ENCODE measurements around the gene KCNJ16. TPM values are rescaled to one million over a fixed set of nuclear protein-coding genes. Genes with fewer than 3 reads are reported as not detected.

Gene KCNJ16
- total and polyA plus RNA-seq, 9 of the 15 experiments (the other 6 are each of a cell fraction or from before 2014, with no cell fraction given) = 0.01 to 0.75 (median 0.07) TPM; not detected in 4

DNA sequence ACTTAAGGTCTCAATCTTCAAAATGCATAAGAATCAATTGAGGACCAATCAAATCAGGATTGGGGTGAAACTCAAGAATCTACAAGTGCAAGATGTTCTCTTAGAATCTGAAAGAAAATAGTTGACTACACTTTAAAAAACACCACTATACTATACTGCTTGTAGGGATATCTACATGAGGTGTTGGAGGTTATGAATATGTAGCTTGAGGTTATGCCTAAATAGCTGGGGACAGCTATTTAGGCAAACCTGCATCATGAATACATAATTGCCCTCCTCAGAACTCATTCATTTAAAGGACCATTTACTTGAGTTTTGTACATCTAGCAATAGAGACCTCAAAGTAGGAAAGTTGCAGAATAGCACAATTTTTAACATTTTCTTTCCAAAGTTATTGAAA lies 40.1 kb downstream of the KCNJ16 start:
- in situ Hi-C loops (cut with MboI) (no loop called here), intact Hi-C loops (cut with micrococcal nuclease) (no loop called here)
- H2AFZ ChIP-seq (ENCODE audit: low read depth, low read length) = no peak overlapping the region
- H3K4me2 ChIP-seq (ENCODE audit: insufficient read depth, low read length) = no peak overlapping the region
- POLR2A ChIA-PET = interaction anchor here (1.6 to 3.1 kb wide), 2 partner anchors 12 to 17 kb away, joined by 4 to 11 read pairs; no protein-coding TSS in a partner anchor
- peaks cover 40% of the 10 kb centered on the region for H3K36me3 ChIP-seq (ENCODE audit: control insufficient read depth, insufficient read depth, low read length)
- H3K27me3 ChIP-seq (ENCODE audit: control insufficient read depth in 2 of 2, insufficient read depth in 2 of 2, low read length in 2 of 2) = no peaks in the 10 kb centered on the region
- no peak overlapping the region for H3K9ac ChIP-seq (ENCODE audit: insufficient read depth in 1 of 2, low read depth in 2 of 2, low read length in 2 of 2)
- no peak overlapping the region for H3K4me3 ChIP-seq
- H3K9me3 ChIP-seq (replicated peaks; ENCODE audit: control insufficient read depth, insufficient read depth, low read depth, low read length) = no peaks in the 10 kb centered on the region
- H3K4me1 ChIP-seq (replicated peaks in 1 of 2; ENCODE audit: control insufficient read depth in 2 of 2, insufficient read depth in 2 of 2, low read length in 2 of 2) = no peaks in the 10 kb centered on the region
- ATAC-seq (no peak), FAIRE-seq (no peak), DNase-seq (ENCODE audit: extremely low read depth in 1 of 4, low spot score in 3 of 4) (no peak)
- H3K79me2 ChIP-seq (ENCODE audit: control insufficient read depth, insufficient read depth, low read length) = peaks cover 92% of the 10 kb centered on the region
- CTCF ChIA-PET (ENCODE audit: low intra/inter-chr PET ratio) = no interaction called here
- H3K27ac ChIP-seq (ENCODE audit: extremely low read depth, low read depth, low read length) = no peak overlapping the region
- no peaks in the 10 kb centered on the region for H4K20me1 ChIP-seq (replicated peaks; ENCODE audit: control insufficient read depth, insufficient read depth, low read length)
- no peaks in the 10 kb centered on the region for H3K9me1 ChIP-seq (ENCODE audit: control insufficient read depth, insufficient read depth, low read length)
- no TSS peak for BruUV-seq (replicated peaks)
- no peak for TF ChIP-seq TBP (optimal IDR thresholded peaks at IDR 0.05; ENCODE audit: low read depth, low read length)
- no peak for TF ChIP-seq HNRNPK (IDR thresholded peaks at IDR 0.05; ENCODE audit: low read depth, low read length, poor library complexity, severe bottlenecking)
- no peak for TF ChIP-seq POLR2B (IDR thresholded peaks at IDR 0.05; ENCODE audit: low read depth, partially characterized antibody)
- TF ChIP-seq ZNF780A (CRISPR knock-in tag; IDR thresholded peaks at IDR 0.05) = no peak
- TF ChIP-seq, protein P1, sequence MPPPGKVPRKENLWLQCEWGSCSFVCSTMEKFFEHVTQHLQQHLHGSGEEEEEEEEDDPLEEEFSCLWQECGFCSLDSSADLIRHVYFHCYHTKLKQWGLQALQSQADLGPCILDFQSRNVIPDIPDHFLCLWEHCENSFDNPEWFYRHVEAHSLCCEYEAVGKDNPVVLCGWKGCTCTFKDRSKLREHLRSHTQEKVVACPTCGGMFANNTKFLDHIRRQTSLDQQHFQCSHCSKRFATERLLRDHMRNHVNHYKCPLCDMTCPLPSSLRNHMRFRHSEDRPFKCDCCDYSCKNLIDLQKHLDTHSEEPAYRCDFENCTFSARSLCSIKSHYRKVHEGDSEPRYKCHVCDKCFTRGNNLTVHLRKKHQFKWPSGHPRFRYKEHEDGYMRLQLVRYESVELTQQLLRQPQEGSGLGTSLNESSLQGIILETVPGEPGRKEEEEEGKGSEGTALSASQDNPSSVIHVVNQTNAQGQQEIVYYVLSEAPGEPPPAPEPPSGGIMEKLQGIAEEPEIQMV (tag; conservative IDR thresholded peaks at IDR 0.05; ENCODE audit: low read depth) = no peak
- TF ChIP-seq, protein P2, sequence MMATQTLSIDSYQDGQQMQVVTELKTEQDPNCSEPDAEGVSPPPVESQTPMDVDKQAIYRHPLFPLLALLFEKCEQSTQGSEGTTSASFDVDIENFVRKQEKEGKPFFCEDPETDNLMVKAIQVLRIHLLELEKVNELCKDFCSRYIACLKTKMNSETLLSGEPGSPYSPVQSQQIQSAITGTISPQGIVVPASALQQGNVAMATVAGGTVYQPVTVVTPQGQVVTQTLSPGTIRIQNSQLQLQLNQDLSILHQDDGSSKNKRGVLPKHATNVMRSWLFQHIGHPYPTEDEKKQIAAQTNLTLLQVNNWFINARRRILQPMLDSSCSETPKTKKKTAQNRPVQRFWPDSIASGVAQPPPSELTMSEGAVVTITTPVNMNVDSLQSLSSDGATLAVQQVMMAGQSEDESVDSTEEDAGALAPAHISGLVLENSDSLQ (IDR thresholded peaks at IDR 0.05) = no peak
- no peak for TF ChIP-seq TRIM28 (IDR thresholded peaks at IDR 0.05)
- TF ChIP-seq, protein P3, sequence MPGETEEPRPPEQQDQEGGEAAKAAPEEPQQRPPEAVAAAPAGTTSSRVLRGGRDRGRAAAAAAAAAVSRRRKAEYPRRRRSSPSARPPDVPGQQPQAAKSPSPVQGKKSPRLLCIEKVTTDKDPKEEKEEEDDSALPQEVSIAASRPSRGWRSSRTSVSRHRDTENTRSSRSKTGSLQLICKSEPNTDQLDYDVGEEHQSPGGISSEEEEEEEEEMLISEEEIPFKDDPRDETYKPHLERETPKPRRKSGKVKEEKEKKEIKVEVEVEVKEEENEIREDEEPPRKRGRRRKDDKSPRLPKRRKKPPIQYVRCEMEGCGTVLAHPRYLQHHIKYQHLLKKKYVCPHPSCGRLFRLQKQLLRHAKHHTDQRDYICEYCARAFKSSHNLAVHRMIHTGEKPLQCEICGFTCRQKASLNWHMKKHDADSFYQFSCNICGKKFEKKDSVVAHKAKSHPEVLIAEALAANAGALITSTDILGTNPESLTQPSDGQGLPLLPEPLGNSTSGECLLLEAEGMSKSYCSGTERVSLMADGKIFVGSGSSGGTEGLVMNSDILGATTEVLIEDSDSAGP (CRISPR knock-in tag; IDR thresholded peaks at IDR 0.05) = no peak
- no peak for TF ChIP-seq ELF1 (tag; IDR thresholded peaks at IDR 0.05)
- no peak for TF ChIP-seq KHSRP (IDR thresholded peaks at IDR 0.05)
- TF ChIP-seq, protein P4, sequence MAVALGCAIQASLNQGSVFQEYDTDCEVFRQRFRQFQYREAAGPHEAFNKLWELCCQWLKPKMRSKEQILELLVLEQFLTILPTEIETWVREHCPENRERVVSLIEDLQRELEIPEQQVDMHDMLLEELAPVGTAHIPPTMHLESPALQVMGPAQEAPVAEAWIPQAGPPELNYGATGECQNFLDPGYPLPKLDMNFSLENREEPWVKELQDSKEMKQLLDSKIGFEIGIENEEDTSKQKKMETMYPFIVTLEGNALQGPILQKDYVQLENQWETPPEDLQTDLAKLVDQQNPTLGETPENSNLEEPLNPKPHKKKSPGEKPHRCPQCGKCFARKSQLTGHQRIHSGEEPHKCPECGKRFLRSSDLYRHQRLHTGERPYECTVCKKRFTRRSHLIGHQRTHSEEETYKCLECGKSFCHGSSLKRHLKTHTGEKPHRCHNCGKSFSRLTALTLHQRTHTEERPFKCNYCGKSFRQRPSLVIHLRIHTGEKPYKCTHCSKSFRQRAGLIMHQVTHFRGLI (CRISPR knock-in tag; IDR thresholded peaks at IDR 0.05) = no peak
- TF ChIP-seq PML (IDR thresholded peaks at IDR 0.05; ENCODE audit: low read length) = no peak
- no peak for TF ChIP-seq ZNF24 (IDR thresholded peaks at IDR 0.05)
- TF ChIP-seq, protein P5, sequence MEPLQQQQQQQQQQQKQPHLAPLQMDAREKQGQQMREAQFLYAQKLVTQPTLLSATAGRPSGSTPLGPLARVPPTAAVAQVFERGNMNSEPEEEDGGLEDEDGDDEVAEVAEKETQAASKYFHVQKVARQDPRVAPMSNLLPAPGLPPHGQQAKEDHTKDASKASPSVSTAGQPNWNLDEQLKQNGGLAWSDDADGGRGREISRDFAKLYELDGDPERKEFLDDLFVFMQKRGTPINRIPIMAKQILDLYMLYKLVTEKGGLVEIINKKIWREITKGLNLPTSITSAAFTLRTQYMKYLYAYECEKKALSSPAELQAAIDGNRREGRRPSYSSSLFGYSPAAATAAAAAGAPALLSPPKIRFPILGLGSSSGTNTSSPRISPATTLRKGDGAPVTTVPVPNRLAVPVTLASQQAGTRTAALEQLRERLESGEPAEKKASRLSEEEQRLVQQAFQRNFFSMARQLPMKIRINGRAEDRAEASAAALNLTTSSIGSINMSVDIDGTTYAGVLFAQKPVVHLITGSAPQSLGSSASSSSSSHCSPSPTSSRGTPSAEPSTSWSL (CRISPR knock-in tag; IDR thresholded peaks at IDR 0.05; ENCODE audit: borderline replicate concordance) = no peak
- no peak for TF ChIP-seq ELF2 (CRISPR knock-in tag; IDR thresholded peaks at IDR 0.05)
- no peak for TF ChIP-seq ZNF76 (CRISPR knock-in tag; IDR thresholded peaks at IDR 0.05; ENCODE audit: borderline replicate concordance)
- no peak for TF ChIP-seq ZNF436 (CRISPR knock-in tag; IDR thresholded peaks at IDR 0.05)
- TF ChIP-seq ZNF695 (CRISPR knock-in tag; IDR thresholded peaks at IDR 0.05) = no peak
- TF ChIP-seq RNF2 (IDR thresholded peaks at IDR 0.05) = no peak
